Cortex of kidney (tissue), 1 donor: ENCODE data around the gene MYL5.
"Not testable (repeated sequence)": the region's sequence is repeated elsewhere in the genome, so short reads cannot be mapped to it uniquely, and the experiment has no call there.

Source experiments
- DNase-seq: peaks from one replicate; lab custom pipeline; 2025; lab: John Stamatoyannopoulos, UW

Gene MYL5

DNA sequence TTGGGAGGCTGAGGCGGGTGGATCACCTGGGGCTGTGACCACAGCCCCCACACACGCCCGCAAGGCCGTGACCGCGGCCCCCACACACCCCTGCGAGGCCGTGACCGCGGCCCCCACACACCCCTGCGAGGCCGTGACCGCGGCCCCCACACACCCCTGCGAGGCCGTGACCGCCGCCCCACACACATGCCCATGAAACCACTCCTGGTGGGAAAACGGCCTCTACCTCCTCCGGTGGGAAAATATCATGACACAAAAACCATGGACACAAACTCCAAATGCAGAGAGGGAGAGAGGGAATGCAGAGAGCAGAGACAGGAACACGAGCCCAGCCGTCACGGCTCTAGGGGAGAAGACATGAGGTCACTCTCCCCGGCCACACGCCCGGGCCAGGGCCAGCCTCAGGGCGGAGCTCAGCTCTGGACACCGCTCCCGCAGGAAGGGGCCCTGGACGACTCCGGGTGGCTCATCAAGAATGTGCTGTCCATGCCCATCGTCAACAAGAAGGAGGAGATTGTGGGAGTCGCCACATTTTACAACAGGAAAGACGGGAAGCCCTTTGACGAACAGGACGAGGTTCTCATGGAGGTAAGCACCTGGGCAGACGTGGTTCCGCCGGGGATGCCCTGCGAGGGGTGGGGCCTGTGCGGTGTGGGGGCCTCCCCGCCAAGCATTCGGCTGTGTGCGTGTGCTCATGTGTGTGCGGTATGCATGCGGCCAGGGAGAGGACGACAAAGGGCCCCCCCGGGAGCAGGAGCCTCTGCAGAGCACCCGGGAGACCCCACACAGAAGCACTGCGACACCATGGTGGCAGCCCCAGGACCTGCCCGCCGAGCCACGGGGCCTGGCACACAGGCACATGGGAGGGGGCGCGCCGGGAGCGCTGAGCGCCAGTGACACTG lies 17.7 kb upstream of the MYL5 start:
- no peak for DNase-seq

DNA sequence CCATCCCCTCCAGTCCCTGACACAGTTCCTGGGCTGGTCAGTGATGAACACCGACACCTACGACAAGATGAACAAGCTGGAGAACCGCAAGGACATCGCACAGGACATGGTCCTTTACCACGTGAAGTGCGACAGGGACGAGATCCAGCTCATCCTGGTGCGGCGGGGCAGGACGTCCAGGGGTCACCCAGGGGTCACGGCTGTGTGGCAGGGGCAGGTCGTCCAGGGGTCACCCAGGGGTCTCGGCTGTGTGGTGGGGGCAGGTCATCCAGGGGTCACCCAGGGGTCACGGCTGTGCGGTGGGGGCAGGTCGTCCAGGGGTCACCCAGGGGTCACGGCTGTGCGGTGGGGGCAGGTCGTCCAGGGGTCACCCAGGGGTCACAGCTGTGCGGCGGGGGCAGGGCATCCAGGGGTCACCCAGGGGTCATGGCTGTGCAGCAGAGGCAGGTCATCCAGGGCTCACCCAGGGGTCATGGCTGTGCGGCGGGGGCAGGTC lies 17.0 kb upstream of the MYL5 start:
- no peak for DNase-seq

DNA sequence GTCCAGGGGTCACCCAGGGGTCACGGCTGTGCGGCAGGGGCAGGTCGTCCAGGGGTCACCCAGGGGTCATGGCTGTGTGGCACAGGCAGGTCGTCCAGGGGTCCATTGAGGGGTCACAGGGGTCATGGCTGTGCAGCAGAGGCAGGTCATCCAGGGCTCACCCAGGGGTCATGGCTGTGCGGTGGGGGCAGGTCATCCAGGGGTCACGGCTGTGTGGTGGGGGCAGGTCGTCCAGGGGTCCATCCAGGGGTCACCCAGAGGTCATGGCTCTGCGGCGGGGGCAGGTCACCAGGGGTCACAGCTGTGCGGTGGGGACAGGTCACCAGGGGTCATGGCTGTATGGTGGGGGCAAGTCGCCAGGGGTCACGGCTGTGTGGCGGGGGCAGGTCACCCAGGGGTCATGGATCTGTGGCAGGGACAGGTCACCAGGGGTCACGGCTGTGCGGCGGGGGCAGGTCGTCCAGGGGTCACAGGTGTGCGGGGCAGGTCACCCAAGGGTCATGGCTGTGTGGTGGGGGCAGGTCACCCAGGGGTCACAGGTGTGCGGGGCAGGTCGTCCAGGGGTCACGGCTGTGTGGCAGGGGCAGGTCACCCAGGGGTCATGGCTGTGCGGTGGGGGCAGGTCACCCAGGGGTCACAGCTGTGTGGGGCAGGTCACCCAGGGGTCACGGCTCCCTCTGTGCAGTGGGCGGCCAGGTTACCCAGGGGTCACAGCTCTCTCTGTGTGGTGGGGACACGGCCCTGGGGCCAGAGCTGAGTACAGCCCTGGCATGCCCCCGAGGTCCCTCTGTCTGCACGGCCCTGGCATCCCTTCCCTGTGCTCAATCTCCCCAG lies 16.3 kb upstream of the MYL5 start:
- no peak for DNase-seq

DNA sequence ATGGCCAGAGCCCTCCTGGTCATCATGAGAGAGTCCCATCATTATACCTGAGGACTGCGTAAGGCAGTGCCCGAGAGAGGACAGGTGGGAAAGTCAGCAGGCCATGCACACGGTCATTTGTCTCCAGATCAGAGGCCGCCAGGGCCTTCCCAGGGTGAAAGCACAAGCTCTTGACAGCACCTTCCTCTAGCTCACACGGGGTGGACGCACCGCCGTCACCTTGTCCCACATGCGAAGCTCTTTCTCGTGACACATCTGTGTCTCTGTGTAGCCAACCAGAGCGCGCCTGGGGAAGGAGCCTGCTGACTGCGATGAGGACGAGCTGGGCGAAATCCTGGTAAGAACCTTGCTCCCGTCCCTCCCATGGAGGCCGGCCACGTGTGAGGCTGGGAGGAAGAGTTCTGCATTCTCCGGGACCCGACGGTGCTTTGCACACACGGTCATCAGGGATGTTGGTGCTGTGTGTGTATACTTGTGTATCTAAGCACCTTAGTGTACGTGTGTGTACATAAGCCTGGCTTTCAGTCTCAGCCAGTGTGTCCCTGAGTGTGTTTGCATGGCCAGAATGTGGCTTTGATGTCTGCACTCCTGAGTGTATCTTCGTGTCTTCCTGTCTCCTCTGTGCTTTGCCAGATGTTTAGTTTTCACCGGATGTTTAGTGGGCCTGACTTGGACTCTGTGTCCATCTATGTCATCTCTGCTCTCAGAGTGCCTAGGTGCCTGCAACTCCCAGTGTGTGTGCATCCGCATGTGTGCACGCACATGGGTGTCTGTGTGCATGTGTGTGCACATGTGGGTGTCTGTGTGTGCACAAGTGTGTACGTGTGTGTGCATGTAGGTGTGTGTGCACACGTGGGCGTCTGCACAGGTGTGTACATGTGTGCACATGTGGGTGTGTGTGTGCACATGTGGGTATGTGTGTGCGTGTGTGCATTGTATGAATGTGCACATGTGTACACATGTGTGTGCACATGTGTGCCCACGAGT lies 15.4 kb upstream of the MYL5 start:
- no peak for DNase-seq

DNA sequence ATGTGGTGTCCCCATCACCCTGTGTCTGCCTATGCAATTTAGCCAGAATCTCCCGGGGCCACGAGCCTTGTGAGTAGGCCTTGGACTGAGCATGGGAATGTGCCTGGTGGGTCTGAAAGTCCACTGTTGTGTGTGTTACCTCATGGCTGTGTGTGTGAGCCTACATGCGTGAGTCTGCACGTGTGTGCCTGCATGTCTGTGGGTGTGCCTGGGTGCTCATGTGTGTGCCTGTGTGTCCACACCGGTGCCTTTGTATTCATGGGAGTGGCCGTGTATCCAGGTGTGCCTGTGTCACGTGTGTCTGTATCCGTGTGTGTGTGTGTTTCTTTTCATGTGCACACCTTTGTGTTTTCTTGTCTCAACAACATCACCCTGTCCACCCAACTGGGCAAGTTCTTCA lies 14.5 kb upstream of the MYL5 start:
- DNase-seq, result no peak

DNA sequence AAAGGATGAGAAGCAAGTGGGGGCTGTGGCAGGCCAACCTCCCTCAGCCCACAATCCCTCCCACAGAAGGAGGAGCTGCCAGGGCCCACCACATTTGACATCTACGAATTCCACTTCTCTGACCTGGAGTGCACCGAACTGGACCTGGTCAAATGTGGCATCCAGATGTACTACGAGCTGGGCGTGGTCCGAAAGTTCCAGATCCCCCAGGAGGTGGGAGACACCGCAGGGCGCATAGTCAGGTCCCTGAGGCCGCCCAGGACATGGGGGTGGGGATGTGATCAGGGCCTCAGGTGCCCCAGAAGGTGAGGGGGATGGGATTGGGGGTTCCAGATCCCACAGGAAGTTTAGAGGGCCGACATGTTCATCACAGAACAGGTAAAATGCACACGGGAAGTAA lies 13.9 kb upstream of the MYL5 start:
- DNase-seq, result no peak

DNA sequence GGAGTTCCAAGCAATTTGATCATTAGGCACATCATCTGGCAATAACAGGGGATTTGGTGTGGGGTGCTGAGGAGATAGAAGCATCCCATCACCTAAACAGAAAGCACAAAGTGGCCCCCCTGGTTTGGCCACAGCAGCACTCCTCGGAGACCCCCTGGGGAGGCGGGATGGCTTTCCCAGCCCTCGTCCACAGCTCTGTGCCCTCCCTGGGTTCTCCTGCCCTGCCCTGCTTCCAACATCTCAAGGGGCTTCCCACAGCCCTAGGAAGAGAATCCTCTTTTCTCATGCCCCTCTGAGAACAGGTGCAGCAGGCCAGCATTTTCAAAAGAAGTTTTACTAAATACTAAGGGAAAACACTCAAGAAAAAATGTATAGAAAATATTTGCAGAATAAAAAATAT lies 13.1 kb upstream of the MYL5 start:
- no peak for DNase-seq

DNA sequence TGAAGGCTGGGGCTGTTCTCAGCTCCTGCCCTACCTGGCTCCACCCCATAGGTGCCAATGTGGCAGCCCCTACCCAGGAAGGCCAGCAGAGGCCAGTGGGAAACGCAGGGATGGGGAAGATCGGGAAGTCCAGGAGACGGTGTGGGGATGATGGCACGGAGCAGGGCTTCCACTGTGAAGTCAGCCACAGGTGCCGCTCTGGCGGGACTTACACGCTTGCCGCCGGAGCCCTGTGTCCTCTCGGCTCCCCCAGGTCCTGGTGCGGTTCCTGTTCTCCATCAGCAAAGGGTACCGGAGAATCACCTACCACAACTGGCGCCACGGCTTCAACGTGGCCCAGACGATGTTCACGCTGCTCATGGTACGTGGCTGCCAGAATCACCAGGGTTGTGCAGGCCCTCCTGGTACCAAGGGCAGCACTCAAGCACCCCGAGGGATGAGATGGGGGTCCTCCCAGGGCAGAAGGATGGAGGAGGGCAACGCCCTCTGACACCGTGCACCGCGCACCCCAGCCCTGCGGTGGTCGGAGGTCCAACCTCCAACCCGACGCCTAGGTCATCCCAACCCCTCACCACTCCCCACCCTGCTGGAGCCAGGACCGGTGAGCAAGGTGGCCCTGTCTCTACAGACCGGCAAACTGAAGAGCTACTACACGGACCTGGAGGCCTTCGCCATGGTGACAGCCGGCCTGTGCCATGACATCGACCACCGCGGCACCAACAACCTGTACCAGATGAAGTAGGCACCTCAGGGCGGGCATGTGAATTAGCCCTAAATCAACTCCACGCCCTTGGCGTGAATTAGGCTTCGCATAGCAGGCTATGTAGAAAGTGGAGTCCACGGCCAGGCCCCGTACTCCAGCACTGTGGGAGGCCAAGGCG lies 12.2 kb upstream of the MYL5 start:
- no peak for DNase-seq

DNA sequence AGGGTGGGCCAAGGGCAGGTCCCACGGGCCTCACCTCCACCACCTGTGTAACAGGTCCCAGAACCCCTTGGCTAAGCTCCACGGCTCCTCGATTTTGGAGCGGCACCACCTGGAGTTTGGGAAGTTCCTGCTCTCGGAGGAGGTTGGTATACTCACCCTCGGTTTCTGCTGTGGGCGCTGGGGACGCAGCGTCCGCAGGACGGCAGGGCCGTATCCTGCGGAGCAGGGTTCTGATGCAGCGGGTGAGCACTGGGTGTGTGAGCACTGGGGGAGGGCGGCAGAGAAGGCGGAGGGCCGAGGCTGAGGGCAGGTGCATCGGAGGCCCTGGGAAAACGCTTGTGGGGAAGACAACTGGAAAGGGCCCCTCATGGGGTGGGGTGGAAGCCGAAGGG lies 11.3 kb upstream of the MYL5 start:
- DNase-seq, result no peak

DNA sequence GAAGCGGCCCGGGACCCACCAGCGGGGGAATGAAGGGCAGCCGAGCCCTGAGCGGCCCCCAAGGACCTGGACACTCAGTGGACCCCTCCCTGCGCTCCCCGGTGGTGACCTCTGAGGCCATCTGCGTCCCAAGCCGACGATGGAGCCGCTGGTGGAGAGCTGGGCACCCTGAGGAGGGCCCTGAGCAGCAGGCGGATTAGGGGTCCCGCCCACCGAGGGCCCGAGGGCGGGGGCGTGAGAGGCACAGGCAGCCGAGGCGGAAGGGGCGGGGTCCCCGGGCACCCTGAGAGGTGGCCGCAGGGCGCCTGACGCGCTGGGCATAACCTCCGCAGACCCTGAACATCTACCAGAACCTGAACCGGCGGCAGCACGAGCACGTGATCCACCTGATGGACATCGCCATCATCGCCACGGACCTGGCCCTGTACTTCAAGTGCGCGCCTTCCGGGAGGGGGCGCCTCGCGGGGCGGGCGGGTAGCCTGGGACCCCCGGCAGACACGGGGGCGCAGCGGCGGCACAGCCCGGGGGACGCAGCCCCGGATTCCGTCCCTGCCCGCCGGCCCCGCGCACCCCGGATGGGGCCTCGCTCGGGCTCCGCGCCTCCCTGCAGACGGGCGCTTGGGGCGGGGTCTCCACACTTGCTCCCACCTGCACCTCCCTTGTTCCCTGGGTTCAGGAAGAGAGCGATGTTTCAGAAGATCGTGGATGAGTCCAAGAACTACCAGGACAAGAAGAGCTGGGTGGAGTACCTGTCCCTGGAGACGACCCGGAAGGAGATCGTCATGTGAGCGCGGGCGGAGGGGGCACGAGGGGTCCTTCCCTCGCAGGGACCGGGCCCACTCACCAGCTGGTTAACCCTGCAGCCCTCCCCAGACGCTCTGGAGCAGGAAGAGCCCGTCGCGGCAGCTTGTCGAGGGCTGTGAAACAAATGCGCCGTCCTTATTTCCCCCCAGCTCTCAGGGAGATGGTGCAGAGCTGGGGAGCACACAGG lies 10.6 kb upstream of the MYL5 start:
- no peak for DNase-seq

DNA sequence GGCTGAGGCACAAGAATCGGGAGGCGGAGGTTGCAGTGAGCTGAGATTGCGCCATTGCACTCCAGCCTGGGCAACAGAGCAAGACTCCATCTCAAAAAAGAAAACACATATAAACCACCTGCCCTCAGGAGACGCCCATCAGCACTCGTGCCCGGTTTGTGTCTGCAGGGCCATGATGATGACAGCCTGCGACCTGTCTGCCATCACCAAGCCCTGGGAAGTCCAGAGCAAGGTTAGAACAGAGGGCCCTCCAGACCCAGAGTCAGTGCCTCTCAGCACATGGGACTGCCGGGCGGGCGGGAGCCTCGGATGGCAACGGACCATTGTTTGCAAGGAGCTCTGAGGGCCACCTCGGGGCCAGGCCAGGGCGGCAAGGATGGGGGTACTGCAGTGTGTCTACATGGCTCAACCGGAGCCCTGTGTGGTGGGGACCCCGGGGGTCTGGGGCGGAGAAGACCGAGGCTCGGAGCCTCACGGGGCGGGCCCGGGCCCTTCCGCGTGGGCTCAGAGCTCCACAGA lies 9.6 kb upstream of the MYL5 start:
- no peak for DNase-seq

DNA sequence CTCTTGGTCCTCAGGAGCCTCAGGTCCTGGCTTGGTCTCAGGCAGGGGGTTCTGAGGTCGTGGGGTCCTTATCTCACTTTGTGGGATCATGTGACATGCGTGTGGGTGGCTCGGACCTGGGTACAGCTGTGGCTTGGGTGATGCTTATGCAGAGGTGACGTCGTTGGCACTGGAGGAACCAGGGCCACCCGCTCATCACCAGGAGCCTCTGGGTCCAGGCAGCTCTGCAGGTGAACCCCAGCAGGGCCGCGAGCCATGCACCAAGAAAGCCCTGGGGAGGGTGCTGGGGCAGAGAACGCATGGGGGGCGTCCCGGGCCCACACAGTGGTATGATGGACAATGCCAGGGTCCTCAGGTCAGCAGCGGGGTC lies 9.0 kb upstream of the MYL5 start:
- no peak for DNase-seq

DNA sequence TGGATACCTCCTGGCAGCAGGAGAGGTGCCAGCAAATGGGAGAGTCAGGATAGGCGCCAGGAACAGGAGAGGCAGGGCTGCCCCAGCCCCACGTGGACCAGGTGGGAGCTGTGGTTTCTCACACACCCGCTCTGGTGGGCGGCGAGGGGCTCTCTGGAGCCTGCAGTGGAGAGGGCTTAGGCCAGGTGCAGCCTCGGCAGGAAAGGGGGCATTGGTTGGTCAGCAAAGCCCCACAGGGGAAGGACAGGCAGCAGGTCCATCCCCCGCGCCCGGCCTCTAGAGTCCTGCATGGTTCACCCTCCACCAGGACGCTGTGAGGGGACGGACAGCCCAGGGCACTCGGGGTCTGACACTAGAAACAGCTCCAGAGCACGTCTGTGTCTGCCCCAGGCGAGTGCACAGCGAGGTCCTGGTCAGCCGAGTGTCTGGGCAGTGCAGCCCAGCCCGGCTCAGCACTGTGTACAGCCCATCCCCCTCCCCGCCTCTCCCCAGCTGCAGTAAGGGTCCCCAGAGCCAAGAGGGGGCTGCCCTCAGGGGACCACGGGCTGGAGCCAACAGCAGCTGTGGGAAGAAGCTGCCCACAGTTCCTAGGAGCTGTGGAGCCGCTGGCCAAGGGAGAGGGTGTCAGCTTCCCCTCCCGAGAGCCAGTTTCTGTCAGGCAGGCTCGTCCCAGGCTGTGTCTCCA lies 8.4 kb upstream of the MYL5 start:
- DNase-seq, result no peak

DNA sequence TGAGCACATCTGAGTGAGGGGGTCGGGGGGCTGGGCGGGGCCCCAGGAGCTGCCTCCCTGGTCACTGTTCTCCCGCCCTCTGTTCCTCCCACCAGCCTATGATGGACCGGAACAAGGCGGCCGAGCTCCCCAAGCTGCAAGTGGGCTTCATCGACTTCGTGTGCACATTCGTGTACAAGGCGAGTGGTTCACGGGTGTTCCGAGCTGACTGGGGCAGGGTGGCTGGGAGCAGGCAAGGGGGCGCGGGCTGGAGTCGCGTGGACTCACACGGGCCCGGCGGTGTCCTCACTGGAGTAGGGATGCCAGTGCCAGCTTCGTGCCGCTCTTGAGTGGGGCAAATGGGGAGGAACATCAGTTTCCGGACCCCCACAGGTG lies 7.9 kb upstream of the MYL5 start:
- no peak for DNase-seq

DNA sequence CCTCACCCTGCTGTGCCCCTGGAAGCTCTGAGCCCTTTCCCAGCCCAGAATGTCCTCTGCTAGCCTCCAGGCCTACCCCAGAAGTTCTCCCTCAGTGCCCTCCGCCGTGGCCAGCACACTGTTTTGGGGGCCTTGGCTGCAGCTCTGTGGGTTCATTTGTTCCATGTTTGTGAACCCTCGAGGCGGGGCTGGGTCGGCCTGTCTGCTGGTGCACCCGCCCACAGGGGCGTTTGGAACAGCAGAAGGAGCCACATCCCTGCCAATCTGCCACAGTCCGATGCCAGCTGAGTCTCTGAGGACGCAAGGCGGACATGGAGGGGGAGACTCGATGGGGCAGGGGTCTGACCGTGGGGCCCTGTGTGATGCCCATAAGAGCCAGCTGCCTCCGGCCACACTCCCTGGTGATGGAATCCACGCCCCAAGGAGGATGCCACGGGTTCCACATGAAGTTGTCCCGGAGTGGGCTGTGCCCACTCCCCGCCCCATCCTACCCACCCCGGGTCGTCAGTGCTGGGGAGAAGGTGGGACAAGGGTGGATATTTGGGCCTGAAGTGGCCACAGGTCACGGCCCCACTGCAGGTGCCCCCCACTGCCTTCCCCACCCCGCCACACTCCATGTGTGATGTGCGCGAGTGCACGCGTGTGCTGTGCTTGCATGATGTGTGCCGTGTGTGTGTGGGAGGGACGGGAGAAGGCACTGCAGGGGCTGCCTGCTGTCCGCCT lies 7.4 kb upstream of the MYL5 start:
- no peak for DNase-seq

DNA sequence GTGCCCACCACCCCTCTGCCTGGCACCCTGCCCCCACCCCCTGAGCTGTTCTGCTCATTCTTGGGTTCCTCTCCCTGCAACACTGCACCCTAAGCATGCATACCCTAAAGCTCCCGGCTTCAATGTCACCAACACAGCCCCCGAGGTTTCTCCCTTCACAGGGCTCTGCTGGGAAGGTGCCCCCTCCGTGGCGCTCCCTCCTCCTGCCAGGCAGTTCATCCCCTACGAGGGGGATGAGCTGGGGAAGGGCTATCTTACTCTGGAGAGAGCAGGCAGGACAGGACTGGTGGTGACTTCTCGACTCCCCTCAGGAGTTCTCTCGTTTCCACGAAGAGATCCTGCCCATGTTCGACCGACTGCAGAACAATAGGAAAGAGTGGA lies 6.8 kb upstream of the MYL5 start:
- no peak for DNase-seq

DNA sequence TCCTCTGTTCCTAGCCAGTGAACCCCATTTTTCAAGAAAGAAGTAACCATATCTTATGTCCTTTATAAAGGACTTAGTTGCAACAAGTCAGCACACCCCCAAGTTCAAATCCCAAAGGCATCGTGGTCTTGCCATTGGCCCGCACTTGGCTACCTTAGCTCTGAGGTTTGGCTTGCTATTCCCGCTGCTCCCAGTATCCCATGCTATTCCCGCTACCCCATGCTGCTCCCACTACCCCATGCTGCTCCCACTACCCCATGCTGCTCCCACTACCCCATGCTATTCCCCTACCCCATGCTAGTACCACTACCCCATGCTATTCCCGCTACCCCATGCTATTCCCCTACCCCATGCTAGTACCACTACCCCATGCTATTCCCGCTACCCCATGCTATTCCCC lies 6.1 kb upstream of the MYL5 start:
- not testable (repeated sequence) for DNase-seq
